HepG2 (cell line): Measurements from ENCODE around the gene DUSP9.

Experiments used
- CENPT ChIP-seq: sonication (generic); formaldehyde crosslinking; IDR thresholded peaks from 2 replicates; pipeline ENCODE4 v1.8.0; 2022; ENCODE audit warnings: low read depth, mild to moderate bottlenecking, moderate library complexity, missing genetic modification reagents
- EZH2 ChIP-seq: conservative IDR thresholded peaks from 2 replicates; pipeline ENCODE4 v1.6.1; 2012; ENCODE audit warnings: mild to moderate bottlenecking, low read depth, low read length, moderate library complexity
- KDM1A ChIP-seq: IDR thresholded peaks from 2 replicates; pipeline ENCODE4 v1.6.1; 2016; ENCODE audit warnings: missing compliant biosample characterization
- NR3C1 ChIP-seq: sonication (generic); formaldehyde crosslinking; IDR thresholded peaks from 2 replicates; pipeline ENCODE4 v1.4.0; 2020; ENCODE audit warnings: missing genetic modification reagents
- POLR2A ChIP-seq, 2 experiments: IDR thresholded peaks; 2 replicates each; pipeline ENCODE4 v1.6.1; 2011; ENCODE audit warnings: low read depth in 2 of 2, low read length in 2 of 2, mild to moderate bottlenecking in 1 of 2, moderate library complexity in 1 of 2; ENCODE audit not compliant: insufficient read depth in 1 of 2
- TAF1 ChIP-seq: sonication (generic); formaldehyde crosslinking; IDR thresholded peaks from 2 replicates; pipeline ENCODE4 v1.4.0; 2020; ENCODE audit warnings: missing genetic modification reagents
- TCF7L2 ChIP-seq: IDR thresholded peaks from 2 replicates; pipeline ENCODE4 v1.6.1; 2011; ENCODE audit warnings: mild to moderate bottlenecking, low read depth, low read length, moderate library complexity
- TF ChIP-seq, protein P1 (sequence below): IDR thresholded peaks from 2 replicates; pipeline ENCODE4 v1.6.1; 2012; ENCODE audit warnings: inconsistent platforms

- TF ChIP-seq TAF1 (CRISPR knock-in tag) (no peak), POLR2A (IDR thresholded peaks at IDR 0.05; ENCODE audit: insufficient read depth in 1 of 2, low read depth in 2 of 2, low read length in 2 of 2) (no peak), CENPT (no peak), TCF7L2 (no peak), EZH2 (no peak), NR3C1 (CRISPR knock-in tag) (no peak), KDM1A (CRISPR knock-in tag) (no peak)
- TF ChIP-seq, protein P1, sequence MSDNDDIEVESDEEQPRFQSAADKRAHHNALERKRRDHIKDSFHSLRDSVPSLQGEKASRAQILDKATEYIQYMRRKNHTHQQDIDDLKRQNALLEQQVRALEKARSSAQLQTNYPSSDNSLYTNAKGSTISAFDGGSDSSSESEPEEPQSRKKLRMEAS: no peak
These were observed 42.0 kb downstream of the DUSP9 start for GRCh38 chrX:153688911-153689590.
